HepG2 (cell line): ENCODE measurements around the gene RINL. TPM values are rescaled to one million over a fixed set of nuclear protein-coding genes. Genes with fewer than 3 reads are reported as not detected.

Experiments
- BORCS8-MEF2B ChIP-seq: sonication (generic); formaldehyde crosslinking; IDR thresholded peaks from 2 replicates; pipeline ENCODE4 v1.8.0; 2022; ENCODE audit warnings: mild to moderate bottlenecking, missing genetic modification reagents
- CAMTA2 ChIP-seq: sonication (generic); formaldehyde crosslinking; IDR thresholded peaks from 2 replicates; pipeline ENCODE4 v1.4.0; 2020; ENCODE audit warnings: mild to moderate bottlenecking, missing genetic modification reagents, borderline replicate concordance
- CENPT ChIP-seq: sonication (generic); formaldehyde crosslinking; IDR thresholded peaks from 2 replicates; pipeline ENCODE4 v1.8.0; 2022; ENCODE audit warnings: low read depth, mild to moderate bottlenecking, moderate library complexity, missing genetic modification reagents
- GABPA ChIP-seq, 2 experiments: IDR thresholded peaks; 2 replicates each; pipeline ENCODE4 v1.6.1; 2011 to 2016; ENCODE audit warnings: low read depth in 2 of 2, low read length in 1 of 2, missing biosample characterization in 1 of 2, missing genetic modification characterization in 1 of 2
- GABPB1 ChIP-seq: IDR thresholded peaks from 2 replicates; pipeline ENCODE4 v1.6.1; 2016; ENCODE audit warnings: mild to moderate bottlenecking, missing genetic modification reagents, moderate library complexity, missing compliant biosample characterization
- GPBP1L1 ChIP-seq: sonication (generic); formaldehyde crosslinking; IDR thresholded peaks from 2 replicates; pipeline ENCODE4 v1.5.0; 2020; ENCODE audit warnings: mild to moderate bottlenecking, missing genetic modification reagents
- MED1 ChIP-seq: sonication (generic); formaldehyde crosslinking; IDR thresholded peaks from 2 replicates; pipeline ENCODE4 v1.4.0; 2020; ENCODE audit warnings: missing genetic modification reagents
- NCOA5 ChIP-seq: sonication (generic); formaldehyde crosslinking; IDR thresholded peaks from 2 replicates; pipeline ENCODE4 v1.4.0; 2020; ENCODE audit warnings: missing genetic modification reagents
- NR2C2 ChIP-seq: sonication (generic); formaldehyde crosslinking; IDR thresholded peaks from 2 replicates; pipeline ENCODE4 v1.4.0; 2020; ENCODE audit warnings: missing genetic modification reagents, mild to moderate bottlenecking, moderate library complexity, borderline replicate concordance
- PCBP1 ChIP-seq: fragments of 200-400 bp; formaldehyde crosslinking; IDR thresholded peaks from 2 replicates; pipeline ENCODE4 v1.6.1; 2017; ENCODE audit warnings: mild to moderate bottlenecking, low read depth, low read length, borderline replicate concordance
- PCBP2 ChIP-seq: fragments of 200-400 bp; formaldehyde crosslinking; optimal IDR thresholded peaks from 2 replicates; pipeline ENCODE3; 2018; ENCODE audit warnings: low read length, low read depth; ENCODE audit not compliant: poor library complexity, severe bottlenecking
- ZBTB34 ChIP-seq: sonication (generic); formaldehyde crosslinking; IDR thresholded peaks from 2 replicates; pipeline ENCODE4 v1.8.0; 2022; ENCODE audit warnings: mild to moderate bottlenecking, missing genetic modification reagents
- ZMAT3 ChIP-seq: sonication (generic); formaldehyde crosslinking; conservative IDR thresholded peaks from 2 replicates; pipeline ENCODE4 v1.7.0; 2021; ENCODE audit warnings: missing genetic modification reagents
- ZNF251 ChIP-seq: sonication (generic); formaldehyde crosslinking; IDR thresholded peaks from 2 replicates; pipeline ENCODE4 v1.9.0; 2021; ENCODE audit warnings: mild to moderate bottlenecking, missing genetic modification reagents
- ZNF784 ChIP-seq: sonication (generic); formaldehyde crosslinking; IDR thresholded peaks from 2 replicates; pipeline ENCODE4 v1.5.1; 2020; ENCODE audit warnings: missing genetic modification reagents, mild to moderate bottlenecking, borderline replicate concordance
- polyA plus RNA-seq, 8 experiments: library from polyadenylated mRNA; depleted of rRNA in 3 of 8; stranded (reverse) in 7 of 8; unstranded in 1 of 8; fragments of >200 nt; fragmentation: Illumina TruSeq in 4 of 8; extraction: Trizol in 4 of 8; gene quantifications; 2 replicates each; pipeline versions ENCODE4 v1.2.1 to v1.2.3, GENCODE V29; 2011 to 2016; ENCODE audit warnings: low read depth in 4 of 8, missing spikeins in 1 of 8, mixed read lengths in 1 of 8; ENCODE audit not compliant: insufficient read depth in 1 of 8
- total RNA-seq, 5 experiments: library from RNA; depleted of rRNA; stranded (reverse); fragments of >200 nt; fragmentation: Illumina TruSeq; extraction: Trizol; gene quantifications; 2 replicates each; pipeline ENCODE4 v1.2.3, GENCODE V29; 2016; ENCODE audit warnings: low read depth in 1 of 5
- TF ChIP-seq, protein P1 (sequence below): sonication (generic); formaldehyde crosslinking; IDR thresholded peaks from 2 replicates; pipeline ENCODE4 v1.4.0; 2020; ENCODE audit warnings: missing genetic modification reagents
- TF ChIP-seq, protein P2 (sequence below): sonication (generic); formaldehyde crosslinking; IDR thresholded peaks from 2 replicates; pipeline ENCODE4 v1.4.0; 2020; ENCODE audit warnings: missing genetic modification reagents

Gene RINL
- total and polyA plus RNA-seq, 2 of the 13 experiments (the other 11 are each of a cell fraction or from before 2014, with no cell fraction given) = 11.4 to 18.0 TPM

DNA sequence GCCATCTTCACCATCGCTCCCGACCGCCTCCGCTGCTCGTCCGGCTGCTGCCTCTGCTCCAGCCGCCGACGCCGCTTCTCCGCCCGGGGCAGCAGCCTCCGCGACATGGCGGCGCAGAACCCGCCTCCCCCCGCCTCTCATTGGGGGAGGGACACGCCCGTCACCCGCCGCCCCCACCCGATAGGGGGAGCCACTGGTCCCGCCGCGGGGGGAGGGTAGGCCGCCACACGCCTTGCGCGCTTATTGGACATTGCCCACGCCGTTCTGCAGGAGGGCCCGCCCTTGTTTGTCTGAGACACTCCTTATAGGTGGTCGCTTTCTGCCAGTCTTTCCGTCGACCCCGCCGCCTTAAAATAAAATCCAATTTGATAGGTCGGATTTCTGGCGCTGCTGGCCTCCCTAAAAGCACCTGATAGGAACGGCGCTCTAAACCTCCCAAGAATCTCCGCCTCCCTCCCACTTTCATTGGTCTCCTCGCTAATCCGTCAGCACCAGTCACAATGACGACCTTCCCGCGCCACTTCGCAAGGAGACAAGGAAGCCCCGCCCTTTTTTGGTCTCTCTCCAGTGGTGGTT, 28.1 kb downstream of the RINL start, which contains the start of gene HNRNPL (continued):
- TF ChIP-seq, protein P1, sequence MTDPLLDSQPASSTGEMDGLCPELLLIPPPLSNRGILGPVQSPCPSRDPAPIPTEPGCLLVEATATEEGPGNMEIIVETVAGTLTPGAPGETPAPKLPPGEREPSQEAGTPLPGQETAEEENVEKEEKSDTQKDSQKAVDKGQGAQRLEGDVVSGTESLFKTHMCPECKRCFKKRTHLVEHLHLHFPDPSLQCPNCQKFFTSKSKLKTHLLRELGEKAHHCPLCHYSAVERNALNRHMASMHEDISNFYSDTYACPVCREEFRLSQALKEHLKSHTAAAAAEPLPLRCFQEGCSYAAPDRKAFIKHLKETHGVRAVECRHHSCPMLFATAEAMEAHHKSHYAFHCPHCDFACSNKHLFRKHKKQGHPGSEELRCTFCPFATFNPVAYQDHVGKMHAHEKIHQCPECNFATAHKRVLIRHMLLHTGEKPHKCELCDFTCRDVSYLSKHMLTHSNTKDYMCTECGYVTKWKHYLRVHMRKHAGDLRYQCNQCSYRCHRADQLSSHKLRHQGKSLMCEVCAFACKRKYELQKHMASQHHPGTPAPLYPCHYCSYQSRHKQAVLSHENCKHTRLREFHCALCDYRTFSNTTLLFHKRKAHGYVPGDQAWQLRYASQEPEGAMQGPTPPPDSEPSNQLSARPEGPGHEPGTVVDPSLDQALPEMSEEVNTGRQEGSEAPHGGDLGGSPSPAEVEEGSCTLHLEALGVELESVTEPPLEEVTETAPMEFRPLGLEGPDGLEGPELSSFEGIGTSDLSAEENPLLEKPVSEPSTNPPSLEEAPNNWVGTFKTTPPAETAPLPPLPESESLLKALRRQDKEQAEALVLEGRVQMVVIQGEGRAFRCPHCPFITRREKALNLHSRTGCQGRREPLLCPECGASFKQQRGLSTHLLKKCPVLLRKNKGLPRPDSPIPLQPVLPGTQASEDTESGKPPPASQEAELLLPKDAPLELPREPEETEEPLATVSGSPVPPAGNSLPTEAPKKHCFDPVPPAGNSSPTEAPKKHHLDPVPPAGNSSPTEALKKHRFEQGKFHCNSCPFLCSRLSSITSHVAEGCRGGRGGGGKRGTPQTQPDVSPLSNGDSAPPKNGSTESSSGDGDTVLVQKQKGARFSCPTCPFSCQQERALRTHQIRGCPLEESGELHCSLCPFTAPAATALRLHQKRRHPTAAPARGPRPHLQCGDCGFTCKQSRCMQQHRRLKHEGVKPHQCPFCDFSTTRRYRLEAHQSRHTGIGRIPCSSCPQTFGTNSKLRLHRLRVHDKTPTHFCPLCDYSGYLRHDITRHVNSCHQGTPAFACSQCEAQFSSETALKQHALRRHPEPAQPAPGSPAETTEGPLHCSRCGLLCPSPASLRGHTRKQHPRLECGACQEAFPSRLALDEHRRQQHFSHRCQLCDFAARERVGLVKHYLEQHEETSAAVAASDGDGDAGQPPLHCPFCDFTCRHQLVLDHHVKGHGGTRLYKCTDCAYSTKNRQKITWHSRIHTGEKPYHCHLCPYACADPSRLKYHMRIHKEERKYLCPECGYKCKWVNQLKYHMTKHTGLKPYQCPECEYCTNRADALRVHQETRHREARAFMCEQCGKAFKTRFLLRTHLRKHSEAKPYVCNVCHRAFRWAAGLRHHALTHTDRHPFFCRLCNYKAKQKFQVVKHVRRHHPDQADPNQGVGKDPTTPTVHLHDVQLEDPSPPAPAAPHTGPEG (CRISPR knock-in tag) = no peak; the same call in 1 of the 2 replicates
- TF ChIP-seq ZBTB34 (CRISPR knock-in tag) (no peak), ZNF784 (CRISPR knock-in tag) (no peak), CENPT (CRISPR knock-in tag) (no peak), GPBP1L1 (CRISPR knock-in tag) (no peak), ZMAT3 (CRISPR knock-in tag) (0 out of 2 replicates have a peak, but pooled peaks have one; percentile 21), ZNF251 (no peak), BORCS8-MEF2B (no peak), GABPB1 (CRISPR knock-in tag) (peak; percentile 82), NR2C2 (CRISPR knock-in tag) (peak; percentile 75), PCBP2 (no peak), CAMTA2 (CRISPR knock-in tag) (no peak), PCBP1 (peak; percentile 89; the same call in 1 of the 2 replicates), MED1 (no peak), NCOA5 (CRISPR knock-in tag) (no peak), GABPA (IDR thresholded peaks at IDR 0.05; ENCODE audit: low read depth, low read length) (peak; percentile 58), GABPA (CRISPR knock-in tag; IDR thresholded peaks at IDR 0.05; ENCODE audit: low read depth) (peak; percentile 82)
- TF ChIP-seq, protein P2, sequence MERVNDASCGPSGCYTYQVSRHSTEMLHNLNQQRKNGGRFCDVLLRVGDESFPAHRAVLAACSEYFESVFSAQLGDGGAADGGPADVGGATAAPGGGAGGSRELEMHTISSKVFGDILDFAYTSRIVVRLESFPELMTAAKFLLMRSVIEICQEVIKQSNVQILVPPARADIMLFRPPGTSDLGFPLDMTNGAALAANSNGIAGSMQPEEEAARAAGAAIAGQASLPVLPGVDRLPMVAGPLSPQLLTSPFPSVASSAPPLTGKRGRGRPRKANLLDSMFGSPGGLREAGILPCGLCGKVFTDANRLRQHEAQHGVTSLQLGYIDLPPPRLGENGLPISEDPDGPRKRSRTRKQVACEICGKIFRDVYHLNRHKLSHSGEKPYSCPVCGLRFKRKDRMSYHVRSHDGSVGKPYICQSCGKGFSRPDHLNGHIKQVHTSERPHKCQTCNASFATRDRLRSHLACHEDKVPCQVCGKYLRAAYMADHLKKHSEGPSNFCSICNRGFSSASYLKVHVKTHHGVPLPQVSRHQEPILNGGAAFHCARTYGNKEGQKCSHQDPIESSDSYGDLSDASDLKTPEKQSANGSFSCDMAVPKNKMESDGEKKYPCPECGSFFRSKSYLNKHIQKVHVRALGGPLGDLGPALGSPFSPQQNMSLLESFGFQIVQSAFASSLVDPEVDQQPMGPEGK (CRISPR knock-in tag) = peak; percentile 95
